Ascending aorta (tissue), 2 donors: ENCODE results near the gene C2orf92. TPM values are rescaled to one million over a fixed set of nuclear protein-coding genes. Genes with fewer than 3 reads are reported as not detected.

ENCODE experiments used
- DNase-seq, 2 donors: peaks; one replicate each; pipeline ENCODE4 v3.0.0-alpha.2; 2019; ENCODE audit warnings: low spot score in 2 of 2
- H3K27ac ChIP-seq, 2 donors: fragments of 200-600 bp; sonication (generic); one replicate each; pipeline ENCODE4 v1.5.1; 2016 to 2017; ENCODE audit warnings: mild to moderate bottlenecking in 1 of 2
- H3K27me3 ChIP-seq: fragments of 200-600 bp; sonication (generic); one replicate; pipeline ENCODE4 v1.5.1; 2017
- H3K36me3 ChIP-seq, 2 donors: fragments of 200-600 bp; sonication (generic); one replicate each; pipeline ENCODE4 v1.5.1; 2016
- H3K4me1 ChIP-seq, 2 donors: fragments of 200-600 bp; sonication (generic); one replicate each; pipeline ENCODE4 v1.5.1; 2016 to 2017; ENCODE audit warnings: mild to moderate bottlenecking in 1 of 2
- H3K4me3 ChIP-seq, 2 donors: fragments of 200-600 bp; sonication (generic); one replicate each; pipeline ENCODE4 v1.5.1; 2016 to 2017; ENCODE audit warnings: mild to moderate bottlenecking in 1 of 2
- H3K9me3 ChIP-seq, 2 donors: fragments of 200-600 bp; sonication (generic); one replicate each; pipeline ENCODE4 v1.5.1; 2016
- CTCF ChIP-seq, 3 experiments: fragments of 200-600 bp in 2 of 3; fragments of 450-650 bp in 1 of 3; sonication (generic) in 2 of 3; IDR thresholded peaks; one replicate each; pipeline ENCODE4 v1.5.1; 2016 to 2019; ENCODE audit warnings: antibody characterized with exemption in 3 of 3, mild to moderate bottlenecking in 1 of 3, moderate library complexity in 1 of 3
- intact Hi-C: fragments of 100-400 bp; cut with DNase I; formaldehyde crosslinking; loops from one replicate; pipeline ENCODE4 v1.15.1; 2023
- total RNA-seq: library from RNA; depleted of rRNA; stranded (reverse); fragments of >200 nt; gene quantifications from one replicate; pipeline ENCODE4 v1.1.0, GENCODE V29; 2016

C2orf92 gene
- total RNA-seq, 1 donor from 2014 or later, result 4.6 TPM

DNA sequence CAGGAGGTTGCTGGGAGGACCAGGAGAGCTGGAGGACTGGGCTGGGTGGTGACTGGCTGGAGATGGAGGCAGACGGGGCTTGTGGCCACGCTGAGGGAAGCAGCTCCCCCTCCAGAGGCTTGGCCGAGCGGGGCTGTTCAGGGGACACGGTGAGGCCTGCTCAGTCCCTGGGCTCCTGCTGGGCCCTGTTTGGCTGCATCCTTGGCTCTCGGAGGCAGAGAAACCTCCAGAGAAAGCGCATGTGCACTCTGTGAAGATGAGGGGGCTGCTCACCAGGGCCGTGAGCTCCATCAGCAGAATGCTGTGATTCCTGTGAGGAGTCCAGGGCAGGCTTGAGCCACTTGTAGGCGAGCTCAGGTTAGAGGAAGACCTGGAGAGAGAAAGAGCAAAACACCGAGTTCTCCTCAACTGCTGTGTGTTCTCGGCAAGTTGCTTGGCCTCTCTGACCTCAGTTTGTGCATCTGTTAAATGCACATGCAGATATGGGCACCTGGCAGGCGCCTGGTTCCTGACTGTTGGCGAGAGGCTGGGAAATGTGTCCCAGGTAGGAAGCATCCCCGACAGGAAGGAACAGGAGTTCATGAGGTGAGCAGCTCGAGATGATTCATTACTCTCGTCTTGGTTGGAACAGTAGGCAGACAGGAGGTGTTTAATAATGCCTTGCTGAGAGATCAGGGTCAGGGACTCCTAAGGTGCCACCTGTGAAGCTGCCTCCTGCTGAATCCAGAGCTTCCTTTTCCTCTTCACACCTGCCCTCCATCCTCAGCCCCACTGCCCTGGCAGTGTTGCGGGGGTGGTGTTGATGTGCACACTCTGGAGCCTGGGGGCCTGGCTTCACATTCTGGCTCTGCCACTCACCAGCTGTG is 44.8 kb downstream of the C2orf92 start:
- DNase-seq, result no peak
- no peaks in the 10 kb centered on the region for H3K9me3 ChIP-seq
- intact Hi-C loops, result no loop called here
- H3K27ac ChIP-seq, result no peak overlapping the region
- TF ChIP-seq CTCF (IDR thresholded peaks at IDR 0.05), result no peak
- no peaks in the 10 kb centered on the region for H3K27me3 ChIP-seq
- H3K4me1 ChIP-seq, result no peaks in the 10 kb centered on the region
- H3K4me3 ChIP-seq, result peak overlapping the region in 1 of 2 donors; percentile 24
- H3K36me3 ChIP-seq, result no peaks in the 10 kb centered on the region

- Histone ChIP-seq H3K36me3 (no peaks in the 10 kb centered on the region), H3K4me3 (no peak overlapping the region), H3K4me1 (no peaks in the 10 kb centered on the region), H3K27ac (no peak overlapping the region), H3K27me3 (no peaks in the 10 kb centered on the region), H3K9me3 (no peaks in the 10 kb centered on the region)
- TF ChIP-seq CTCF (IDR thresholded peaks at IDR 0.05), result no peak
- intact Hi-C loops, result no loop called here
- DNase-seq, result no peak
These were observed 45.6 kb downstream of the C2orf92 start for GRCh38 chr2:97714950-97715652.

- intact Hi-C loops, result no loop called here
- Histone ChIP-seq H3K27me3 (no peaks in the 10 kb centered on the region), H3K4me3 (no peak overlapping the region), H3K9me3 (no peaks in the 10 kb centered on the region), H3K36me3 (no peaks in the 10 kb centered on the region), H3K27ac (no peak overlapping the region), H3K4me1 (no peaks in the 10 kb centered on the region)
- no peak for DNase-seq
- no peak for TF ChIP-seq CTCF (IDR thresholded peaks at IDR 0.05)
These were observed 46.6 kb downstream of the C2orf92 start for GRCh38 chr2:97715951-97716694.

DNA sequence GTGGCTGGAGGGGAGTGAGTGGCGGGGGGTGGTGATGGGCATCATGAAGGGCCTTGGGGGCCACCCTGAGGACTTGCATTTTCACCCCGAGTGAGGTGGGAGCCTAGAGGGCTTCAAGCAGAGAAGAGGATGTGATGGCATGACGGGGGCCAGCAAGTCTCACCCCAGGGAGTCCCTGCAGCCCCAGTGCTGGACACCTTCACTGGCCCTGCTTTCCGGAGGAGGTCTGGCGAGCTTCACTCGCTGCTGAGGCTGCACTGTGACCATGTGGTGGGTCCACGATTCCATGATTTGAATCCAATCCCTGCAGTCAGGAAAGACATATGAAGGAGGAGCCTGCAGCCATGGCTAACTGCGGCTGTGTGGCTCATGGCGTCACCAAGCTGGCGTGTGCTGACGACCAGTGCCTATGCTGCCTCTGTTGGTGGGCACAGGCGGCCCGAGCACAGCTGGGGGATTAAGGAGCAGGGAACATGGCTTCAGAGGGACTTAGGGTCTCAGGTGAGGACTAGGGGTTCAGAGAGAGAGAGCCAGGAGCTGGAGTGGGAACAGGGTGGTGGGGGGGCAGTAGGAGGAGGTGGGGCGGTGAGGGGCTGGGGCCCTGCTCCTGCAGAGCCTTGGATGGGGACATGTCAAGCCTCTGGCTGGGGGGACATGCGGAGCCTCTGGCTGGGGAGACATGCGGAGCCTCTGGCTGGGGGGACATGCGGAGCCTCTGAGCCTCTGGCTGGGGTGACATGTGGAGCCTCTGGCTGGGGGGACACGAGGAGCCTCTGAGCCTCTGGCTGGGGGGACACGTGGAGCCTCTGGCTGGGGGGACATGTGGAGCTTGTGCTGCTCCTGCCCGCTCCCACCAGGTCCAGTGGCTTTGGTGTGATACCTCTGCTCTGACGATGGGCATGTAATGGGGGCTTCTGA is 47.4 kb downstream of the C2orf92 start:
- H3K36me3 ChIP-seq, result no peaks in the 10 kb centered on the region
- intact Hi-C loops, result no loop called here
- H3K9me3 ChIP-seq, result no peaks in the 10 kb centered on the region
- H3K27me3 ChIP-seq, result no peaks in the 10 kb centered on the region
- H3K4me1 ChIP-seq, result no peaks in the 10 kb centered on the region
- H3K27ac ChIP-seq, result no peak overlapping the region
- no peak for TF ChIP-seq CTCF (IDR thresholded peaks at IDR 0.05)
- no peak for DNase-seq
- no peak overlapping the region for H3K4me3 ChIP-seq

DNA sequence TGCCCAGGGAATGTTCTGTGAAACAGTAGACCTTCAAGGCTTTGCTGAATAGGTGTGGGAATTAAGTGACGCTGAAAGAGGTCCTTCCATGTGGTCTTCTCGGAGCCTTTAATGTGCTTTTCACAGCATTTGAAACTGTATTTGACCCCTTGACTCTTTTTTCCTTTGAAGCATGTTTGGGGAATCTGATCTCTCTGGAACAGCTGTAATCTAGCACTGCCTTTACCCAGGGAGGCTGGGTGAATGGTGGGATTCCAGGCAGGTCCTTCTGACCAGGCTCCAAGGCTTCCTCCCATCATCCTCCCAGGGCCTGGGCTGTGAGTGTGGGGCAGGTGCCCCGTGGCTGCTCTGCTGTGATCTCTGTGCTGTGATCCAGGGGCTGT is 48.1 kb downstream of the C2orf92 start:
- TF ChIP-seq CTCF (IDR thresholded peaks at IDR 0.05), result no peak
- H3K27ac ChIP-seq, result no peak overlapping the region
- intact Hi-C loops, result no loop called here
- H3K9me3 ChIP-seq, result no peaks in the 10 kb centered on the region
- no peaks in the 10 kb centered on the region for H3K27me3 ChIP-seq
- no peaks in the 10 kb centered on the region for H3K36me3 ChIP-seq
- no peaks in the 10 kb centered on the region for H3K4me1 ChIP-seq
- H3K4me3 ChIP-seq, result no peak overlapping the region
- no peak for DNase-seq
